Adrenal gland (tissue), 5 donors: ENCODE measurements around the gene PCSK1.

Source experiments
- POLR2A ChIP-seq, 2 donors: fragments of 450-650 bp; IDR thresholded peaks; one replicate each; pipeline ENCODE4 v1.6.1; 2017; ENCODE audit warnings: antibody characterized with exemption in 2 of 2, mild to moderate bottlenecking in 2 of 2, moderate library complexity in 1 of 2
- TF ChIP-seq, protein P1 (sequence below), 6 experiments: fragments of 450-650 bp in 4 of 6; fragments of 200-600 bp in 2 of 6; sonication (generic) in 1 of 6; IDR thresholded peaks; 1 replicate in 5 of 6; 2 replicates in 1 of 6; pipeline versions ENCODE4 v1.5.1 to v1.8.0; 2016 to 2021; ENCODE audit warnings: antibody characterized with exemption in 6 of 6, mild to moderate bottlenecking in 2 of 6, moderate library complexity in 1 of 6
- donor health status: DM: no; HTN: no; CAD: no.

DNA sequence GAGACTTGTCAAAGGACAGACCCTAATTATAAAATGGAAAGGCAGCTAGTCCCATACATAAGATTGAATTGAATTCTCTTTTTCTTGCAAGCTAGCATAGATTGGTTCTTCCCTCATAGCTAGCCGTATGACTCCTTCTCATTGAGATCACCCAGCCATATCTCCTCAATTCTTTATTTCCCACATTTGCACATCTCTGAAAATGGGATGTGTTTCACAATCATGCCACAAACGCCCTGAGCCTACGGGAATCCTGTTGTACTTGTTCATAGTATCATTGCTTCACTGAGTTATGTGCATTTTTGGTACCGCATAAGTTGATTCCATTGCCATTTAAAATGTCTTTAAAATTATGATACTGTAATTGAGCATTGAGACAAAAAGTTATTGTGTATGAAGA is 90.5 kb downstream of the PCSK1 start:
- TF ChIP-seq, protein P1, sequence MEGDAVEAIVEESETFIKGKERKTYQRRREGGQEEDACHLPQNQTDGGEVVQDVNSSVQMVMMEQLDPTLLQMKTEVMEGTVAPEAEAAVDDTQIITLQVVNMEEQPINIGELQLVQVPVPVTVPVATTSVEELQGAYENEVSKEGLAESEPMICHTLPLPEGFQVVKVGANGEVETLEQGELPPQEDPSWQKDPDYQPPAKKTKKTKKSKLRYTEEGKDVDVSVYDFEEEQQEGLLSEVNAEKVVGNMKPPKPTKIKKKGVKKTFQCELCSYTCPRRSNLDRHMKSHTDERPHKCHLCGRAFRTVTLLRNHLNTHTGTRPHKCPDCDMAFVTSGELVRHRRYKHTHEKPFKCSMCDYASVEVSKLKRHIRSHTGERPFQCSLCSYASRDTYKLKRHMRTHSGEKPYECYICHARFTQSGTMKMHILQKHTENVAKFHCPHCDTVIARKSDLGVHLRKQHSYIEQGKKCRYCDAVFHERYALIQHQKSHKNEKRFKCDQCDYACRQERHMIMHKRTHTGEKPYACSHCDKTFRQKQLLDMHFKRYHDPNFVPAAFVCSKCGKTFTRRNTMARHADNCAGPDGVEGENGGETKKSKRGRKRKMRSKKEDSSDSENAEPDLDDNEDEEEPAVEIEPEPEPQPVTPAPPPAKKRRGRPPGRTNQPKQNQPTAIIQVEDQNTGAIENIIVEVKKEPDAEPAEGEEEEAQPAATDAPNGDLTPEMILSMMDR (IDR thresholded peaks at IDR 0.05) = no peak
- TF ChIP-seq POLR2A (IDR thresholded peaks at IDR 0.05) = no peak
